NCI-H1105 (cell line): ENCODE results near the gene ANKS1A.
"Not testable (repeated sequence)": the region's sequence is repeated elsewhere in the genome, so short reads cannot be mapped to it uniquely, and the experiment has no call there.

Experiments
- DNase-seq: peaks from one replicate; lab custom pipeline; 2025; lab: John Stamatoyannopoulos, UW

ANKS1A gene

GRCh38 chr6:34888874-34889555, at the start of gene ANKS1A:
Gene ANKS1A (plus strand): TSS chr6:34889255. CDS start chr6:34889403, 148 bp downstream.
- peak; percentile 89 for DNase-seq

DNA sequence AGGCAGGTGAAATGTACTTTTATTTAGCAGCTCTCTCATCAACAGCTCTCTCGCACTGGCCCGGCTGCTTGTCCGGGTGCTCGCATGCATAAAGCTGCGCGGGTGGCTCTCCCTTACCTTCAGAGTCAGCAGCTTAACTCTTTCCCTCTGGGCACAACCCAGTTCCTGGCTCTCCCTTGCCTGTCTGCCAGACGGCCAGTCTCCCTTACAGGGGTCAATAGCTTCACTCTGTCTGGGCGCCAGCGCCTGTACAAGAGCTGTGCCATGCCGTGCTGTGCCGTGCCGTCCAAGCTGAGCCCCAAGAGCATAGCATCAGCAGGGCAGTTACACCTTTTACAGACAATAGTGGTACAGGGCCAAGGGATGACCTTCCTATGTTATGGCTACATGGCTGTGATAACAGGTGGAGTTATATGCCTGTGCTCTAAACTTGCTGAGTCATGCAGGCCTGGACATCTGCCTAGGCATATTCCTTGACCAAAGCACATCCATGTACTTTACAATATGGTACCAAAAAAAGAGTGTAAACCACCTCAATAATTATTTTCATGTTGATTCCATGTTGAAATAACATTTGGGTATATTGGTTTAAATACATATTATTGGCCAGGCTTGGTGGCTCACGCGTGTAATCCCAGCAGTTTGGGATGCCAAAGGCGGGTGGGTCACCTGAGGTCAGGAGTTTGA, 49.2 kb upstream of the ANKS1A start:
- no peak for DNase-seq

- not testable (repeated sequence) for DNase-seq
Measured at GRCh38 chr6:34849066-34849465, 40.0 kb upstream of the ANKS1A start.

DNA sequence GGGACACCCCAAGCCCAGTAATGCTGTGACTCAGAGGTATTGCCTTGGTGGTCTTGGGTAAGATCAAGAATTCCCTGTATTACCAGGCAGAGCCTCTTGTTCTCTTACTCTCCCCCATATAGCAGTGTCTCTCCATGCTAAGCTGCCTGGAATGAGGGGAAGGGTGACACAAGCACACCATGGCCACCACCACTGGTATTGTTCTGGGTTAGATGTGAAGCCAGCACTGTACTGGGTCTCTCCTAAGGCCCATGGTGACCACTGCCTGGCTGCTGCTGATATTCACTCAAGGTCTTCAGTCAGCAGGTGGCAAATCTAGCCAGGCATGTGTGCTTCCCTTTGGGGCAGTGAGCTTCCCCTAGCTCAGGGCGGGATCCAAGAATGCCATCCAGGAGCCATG, 37.7 kb upstream of the ANKS1A start:
- DNase-seq, result no peak

- no peak for DNase-seq
Measured at GRCh38 chr6:34852406-34853085, 36.5 kb upstream of the ANKS1A start.

- no peak for DNase-seq
Measured at GRCh38 chr6:34855463-34855862, 33.6 kb upstream of the ANKS1A start.

- no peak for DNase-seq
Measured at GRCh38 chr6:34858681-34859080, 30.4 kb upstream of the ANKS1A start.

DNA sequence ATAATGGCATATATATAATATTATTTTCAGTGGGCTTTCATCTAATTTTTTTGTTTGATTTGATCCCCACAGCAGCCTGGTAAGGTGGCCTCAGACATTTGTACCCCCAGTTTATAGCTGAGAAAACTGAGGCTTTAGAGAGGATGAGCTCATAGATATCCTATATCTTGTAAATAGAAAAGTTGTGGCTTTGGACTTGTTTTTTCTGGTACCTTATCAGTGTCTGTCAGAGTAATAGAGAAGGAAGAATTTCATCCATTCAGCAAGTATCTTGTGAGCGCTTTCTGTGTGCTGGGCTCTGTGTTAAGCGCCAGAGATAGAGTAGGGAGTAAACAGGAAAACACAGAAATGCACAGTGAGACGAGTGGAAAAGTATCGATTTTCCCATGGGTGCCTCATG, 29.1 kb upstream of the ANKS1A start:
- no peak for DNase-seq

- no peak for DNase-seq
Measured at GRCh38 chr6:34860776-34861175, 28.3 kb upstream of the ANKS1A start.

DNA sequence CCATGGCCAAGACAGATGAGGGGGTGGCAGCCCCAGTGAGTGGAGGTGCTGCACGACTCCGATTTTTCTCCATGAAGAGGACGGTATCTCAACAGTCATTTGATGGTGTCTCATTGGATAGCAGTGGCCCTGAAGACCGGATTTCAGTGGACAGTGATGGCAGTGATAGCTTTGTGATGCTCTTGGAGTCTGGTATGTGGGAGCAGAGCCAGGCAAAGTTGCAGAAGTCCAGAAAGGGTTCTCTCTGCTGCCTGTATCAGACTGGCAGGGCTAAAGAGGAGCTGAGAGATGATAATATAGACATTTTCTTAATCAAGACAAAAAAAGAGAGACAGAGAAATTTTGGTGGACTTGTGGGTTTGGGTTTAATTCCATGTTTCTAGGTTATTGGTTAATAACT, 25.0 kb upstream of the ANKS1A start:
- no peak for DNase-seq

- no peak for DNase-seq
Measured at GRCh38 chr6:34865107-34865506, 23.9 kb upstream of the ANKS1A start.

GRCh38 chr6:34866509-34866908, 22.5 kb upstream of the ANKS1A start:
- no peak for DNase-seq

DNA sequence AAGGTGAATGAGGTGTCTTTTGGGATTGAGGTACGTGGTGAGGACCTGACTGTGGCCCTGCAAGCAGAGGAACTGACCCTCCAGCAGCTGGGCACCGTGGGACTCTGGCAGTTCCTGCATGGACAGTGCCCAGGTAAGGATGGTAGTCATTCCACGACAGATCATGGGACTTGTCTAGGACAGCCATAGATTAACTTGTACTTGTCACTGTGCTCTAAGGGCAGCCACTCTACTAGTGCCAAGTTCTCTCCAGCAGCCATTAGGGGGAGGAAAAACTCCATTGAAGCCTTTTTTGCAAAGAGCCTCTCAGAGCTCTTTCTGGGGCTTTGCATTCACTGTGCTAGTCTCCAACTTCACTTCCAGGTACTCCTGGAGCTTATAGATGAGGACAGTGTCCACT, 21.6 kb upstream of the ANKS1A start:
- DNase-seq, result no peak

DNA sequence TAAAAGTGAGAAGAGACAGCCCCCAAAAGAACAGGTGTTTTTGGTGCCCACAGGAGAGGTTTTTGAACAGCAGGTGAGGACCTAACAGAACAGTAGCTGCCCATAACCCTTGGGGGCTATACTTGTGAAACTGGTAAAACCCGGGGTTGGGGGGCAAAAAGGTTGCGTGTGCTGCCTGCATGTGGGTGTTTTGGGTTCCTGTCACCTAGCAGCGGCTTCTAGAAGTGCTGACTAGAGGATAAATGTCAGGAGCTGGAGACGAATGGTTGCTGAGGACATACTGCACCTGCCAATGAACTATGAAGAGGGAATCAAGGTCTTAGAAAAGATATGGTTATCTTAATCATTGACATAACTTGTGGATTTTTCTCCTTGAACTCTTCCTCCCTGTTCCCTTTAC, 17.2 kb upstream of the ANKS1A start:
- no peak for DNase-seq

DNA sequence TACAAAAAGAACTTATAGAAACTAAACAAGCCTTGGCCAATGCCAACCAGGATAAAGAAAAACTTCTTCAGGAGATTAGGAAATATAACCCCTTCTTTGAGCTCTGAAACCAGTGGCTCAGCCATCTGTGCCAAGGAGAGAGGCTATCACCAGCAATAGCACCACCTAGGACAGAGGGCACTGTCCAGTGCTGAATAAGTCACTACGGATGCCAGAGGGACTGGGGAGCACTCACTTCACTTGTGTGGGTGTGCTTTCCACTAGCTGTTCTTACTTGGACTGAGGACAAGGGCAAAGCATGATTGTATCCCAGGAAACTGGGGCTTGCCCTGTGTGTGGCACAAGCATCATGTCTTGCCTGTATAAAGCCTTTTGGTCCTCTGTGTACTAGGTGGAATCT, 16.7 kb upstream of the ANKS1A start:
- DNase-seq, result no peak

GRCh38 chr6:34875292-34876213, 13.5 kb upstream of the ANKS1A start:
- DNase-seq, result no peak

DNA sequence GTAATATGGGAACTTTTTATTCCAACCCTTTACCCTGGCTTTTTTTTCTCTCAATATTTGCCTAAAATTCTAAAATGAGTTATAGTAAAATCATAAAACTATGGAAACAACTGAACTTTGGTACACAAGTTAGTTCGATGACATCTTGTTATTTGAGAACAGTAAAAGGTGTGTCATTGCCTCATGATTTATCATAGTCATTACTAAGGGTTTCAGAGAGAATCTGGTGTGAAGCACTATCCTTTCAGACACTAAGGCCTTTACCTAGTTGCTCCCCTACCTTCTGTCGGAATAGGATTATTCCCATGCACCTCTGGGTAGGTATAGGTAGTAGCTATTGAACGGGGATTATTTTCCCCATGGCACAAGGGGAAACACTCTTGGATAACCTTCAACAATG, 12.6 kb upstream of the ANKS1A start:
- no peak for DNase-seq

- DNase-seq, result no peak
Measured at GRCh38 chr6:34877259-34877658, 11.8 kb upstream of the ANKS1A start.

DNA sequence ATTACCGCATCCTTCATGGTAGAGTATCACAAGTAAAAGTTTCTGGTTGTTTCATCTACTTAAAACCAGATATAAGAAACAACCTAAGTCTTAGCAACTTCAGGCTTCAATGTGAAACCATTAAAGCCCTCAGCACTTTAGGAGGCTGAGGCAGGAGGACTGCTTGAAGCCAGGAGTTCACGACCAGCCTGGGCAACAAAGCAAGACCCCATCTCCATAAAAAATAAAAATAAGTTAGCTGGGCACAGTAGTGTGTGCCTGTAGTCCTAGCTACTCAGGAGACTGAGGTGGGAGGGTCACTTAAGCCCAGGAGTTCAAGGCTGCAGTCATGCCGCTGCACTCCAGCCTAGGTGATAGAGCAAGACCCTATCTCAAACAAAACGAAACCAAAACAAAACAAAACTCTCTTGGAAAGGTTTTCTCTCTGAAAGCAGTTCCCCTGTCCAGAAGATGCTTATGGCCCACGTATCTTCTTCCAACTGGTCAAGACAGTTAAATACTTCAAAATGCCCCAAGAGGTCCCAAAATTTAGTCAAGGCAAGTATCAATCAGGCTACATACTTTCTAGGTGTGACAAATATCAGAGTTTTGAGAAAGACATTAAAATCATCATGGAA, 11.1 kb upstream of the ANKS1A start:
- DNase-seq, result no peak

DNA sequence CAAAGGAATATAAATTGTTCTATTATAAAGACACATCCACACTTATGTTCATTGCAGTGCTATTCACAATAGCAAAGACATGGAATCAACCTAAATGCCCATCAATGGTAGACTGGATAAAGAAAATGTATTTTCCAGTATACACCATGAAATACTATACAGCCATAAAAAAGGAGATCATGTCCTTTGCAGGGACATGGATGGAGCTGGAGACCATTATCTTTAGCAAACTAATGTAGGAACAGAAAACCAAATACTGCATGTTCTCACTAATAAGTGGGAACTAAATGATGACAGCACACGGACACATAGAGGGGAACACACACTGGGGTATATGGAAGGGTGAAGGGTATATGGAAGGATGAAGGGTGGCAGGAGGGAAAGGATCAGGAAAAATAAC, 5.0 kb upstream of the ANKS1A start:
- not testable (repeated sequence) for DNase-seq

DNA sequence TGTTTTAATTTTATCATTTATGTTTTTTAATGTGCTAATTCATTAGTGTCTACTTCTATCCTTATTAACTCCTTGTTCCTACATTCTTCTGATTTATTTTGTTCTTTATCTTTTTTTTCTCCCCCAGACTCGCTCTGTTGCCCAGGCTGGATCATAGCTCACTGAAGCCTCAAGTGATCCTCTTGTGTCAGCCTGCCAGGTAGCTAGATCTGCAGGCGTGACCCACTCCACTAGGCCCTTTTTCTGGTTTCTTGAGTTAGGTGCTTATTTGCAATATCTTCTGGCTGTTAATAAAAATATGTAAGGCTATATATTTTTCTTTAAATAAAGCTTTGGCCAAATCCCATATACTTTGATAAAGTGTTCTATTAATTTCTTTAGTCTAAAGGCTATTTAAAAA, 4.1 kb upstream of the ANKS1A start:
- no peak for DNase-seq

DNA sequence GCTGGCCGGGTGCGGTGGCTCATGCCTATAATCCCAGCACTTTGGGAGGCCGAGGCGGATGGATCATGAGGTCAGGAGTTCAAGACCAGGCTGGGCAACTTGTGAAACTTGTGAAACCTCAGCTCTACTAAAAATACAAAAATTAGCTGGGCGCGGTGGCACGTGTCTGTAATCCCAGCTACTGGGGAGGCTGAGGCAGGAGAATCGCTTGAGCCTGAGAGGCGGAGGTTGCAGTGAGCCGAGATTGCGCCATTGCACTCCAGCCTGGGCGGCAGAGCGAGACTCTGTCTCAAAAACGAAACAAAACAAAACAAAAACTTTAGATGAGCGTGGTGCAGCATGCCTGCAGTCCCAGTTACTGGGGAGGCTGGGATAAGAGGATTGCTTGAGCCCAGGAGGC, 3.2 kb upstream of the ANKS1A start:
- DNase-seq, result not testable (repeated sequence)
